ENCODE data around the gene GLCE.
A peak's percentile ranks its signal among the peaks of the same experiment; 100 is the strongest.

Gene GLCE

GRCh38 chr15:69210574-69210973 is 50.1 kb downstream of the GLCE start:
- no peak for DNase-seq

- no peak for DNase-seq
These were observed 53.4 kb downstream of the GLCE start for GRCh38 chr15:69213786-69214185.

GRCh38 chr15:69215314-69216035 is 55.0 kb downstream of the GLCE start:
- DNase-seq, result no peak

- DNase-seq, result no peak
These were observed 56.9 kb downstream of the GLCE start for GRCh38 chr15:69217381-69217780.

GRCh38 chr15:69219690-69220089 is 59.3 kb downstream of the GLCE start:
- DNase-seq, result no peak

GRCh38 chr15:69222002-69222474 is 61.6 kb downstream of the GLCE start:
- DNase-seq, result no peak

GRCh38 chr15:69223083-69223813 is 62.8 kb downstream of the GLCE start:
- DNase-seq, result no peak

GRCh38 chr15:69224383-69224782 is 63.9 kb downstream of the GLCE start:
- no peak for DNase-seq

GRCh38 chr15:69225355-69226022 is 65.1 kb downstream of the GLCE start:
- DNase-seq, result peak; percentile 1

GRCh38 chr15:69226023-69226355 is 65.6 kb downstream of the GLCE start:
- no peak for DNase-seq

GRCh38 chr15:69232144-69232543 is 71.7 kb downstream of the GLCE start:
- no peak for DNase-seq

GRCh38 chr15:69232765-69233164 is 72.3 kb downstream of the GLCE start:
- no peak for DNase-seq

GRCh38 chr15:69234676-69235075 is 74.2 kb downstream of the GLCE start:
- DNase-seq, result no peak

- no peak for DNase-seq
These were observed 76.1 kb downstream of the GLCE start for GRCh38 chr15:69236505-69236904.

GRCh38 chr15:69237718-69238117 is 77.3 kb downstream of the GLCE start:
- DNase-seq, result peak; percentile 5

GRCh38 chr15:69244798-69245197 is 84.4 kb downstream of the GLCE start:
- no peak for DNase-seq

GRCh38 chr15:69253156-69253555 is 92.7 kb downstream of the GLCE start:
- no peak for DNase-seq

- no peak for DNase-seq
These were observed 105.0 kb downstream of the GLCE start for GRCh38 chr15:69265347-69265955.

- DNase-seq, result no peak
These were observed 110.8 kb downstream of the GLCE start for GRCh38 chr15:69271217-69271616.

GRCh38 chr15:69272139-69272538 is 111.7 kb downstream of the GLCE start:
- DNase-seq, result no peak

- no peak for DNase-seq
These were observed 112.5 kb downstream of the GLCE start for GRCh38 chr15:69272891-69273290.

GRCh38 chr15:69275074-69275670 is 114.7 kb downstream of the GLCE start:
- DNase-seq, result no peak

GRCh38 chr15:69275933-69276560 is 115.6 kb downstream of the GLCE start:
- DNase-seq, result no peak

Data from NCI-H187 treated with DMSO at 0.1 percent for 48 hours (cell line).